Large intestine (tissue), 3 donors: ENCODE measurements around the gene LCN1. TPM values are rescaled to one million over a fixed set of nuclear protein-coding genes. Genes with fewer than 3 reads are reported as not detected.

Source experiments
- DNase-seq, 2 donors: peaks; one replicate each; pipeline versions ENCODE4 v3.0.0 to v3.0.0-alpha.2; 2013
- H3K27ac ChIP-seq: one replicate; pipeline ENCODE4 v1.5.1; 2013; ENCODE audit warnings: low read length
- H3K27me3 ChIP-seq: 2 replicates; pipeline ENCODE4 v1.6.1; 2013; ENCODE audit warnings: low read length; ENCODE audit not compliant: control insufficient read depth, insufficient read depth
- H3K36me3 ChIP-seq: 2 replicates; pipeline ENCODE4 v1.6.1; 2013; ENCODE audit warnings: low read length; ENCODE audit not compliant: control insufficient read depth, insufficient read depth
- H3K4me1 ChIP-seq: one replicate; pipeline ENCODE4 v1.6.1; 2013; ENCODE audit warnings: low read length; ENCODE audit not compliant: control insufficient read depth, insufficient read depth
- H3K4me3 ChIP-seq: one replicate; pipeline ENCODE4 v1.5.1; 2013; ENCODE audit warnings: low read length
- H3K9me3 ChIP-seq: one replicate; pipeline ENCODE4 v1.6.1; 2013; ENCODE audit warnings: mild to moderate bottlenecking, low read depth, low read length, moderate library complexity; ENCODE audit not compliant: control insufficient read depth
- WGBS: methylation state at CpG from one replicate; pipeline ENCODE4 v1.1.5; 2013; ENCODE audit warnings: low lambda C conversion rate; ENCODE audit not compliant: insufficient coverage; 5-methylcytosine and 5-hydroxymethylcytosine counted together
- polyA plus RNA-seq: library from polyadenylated mRNA; unstranded; fragments of 120-200 nt; gene quantifications from one replicate; pipeline ENCODE4 v1.2.1, GENCODE V29; 2013

The LCN1 gene
- polyA plus RNA-seq, 1 donor: 0.09 TPM

DNA sequence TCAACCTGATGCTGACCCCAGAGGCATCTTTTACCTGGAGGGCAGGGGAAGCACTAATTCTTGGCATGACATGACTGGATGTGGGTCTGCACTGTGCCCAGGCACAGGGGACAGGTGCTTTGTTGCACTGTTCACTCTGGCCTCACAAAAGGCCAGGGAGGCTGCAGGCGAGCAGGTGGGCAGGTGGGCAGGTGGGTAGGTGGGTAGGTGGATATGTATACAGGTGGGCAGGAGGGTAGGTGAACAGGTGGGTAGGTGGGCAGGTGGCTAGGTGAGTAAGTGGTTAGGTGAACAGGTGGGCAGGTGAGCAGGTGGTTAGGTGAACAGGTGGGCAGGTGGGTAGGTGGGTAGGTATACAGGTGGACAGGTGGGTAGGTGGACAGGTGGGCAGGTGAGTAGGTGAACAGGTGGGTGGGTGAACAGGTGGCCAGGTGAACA lies 41.8 kb downstream of the LCN1 start:
- Histone ChIP-seq H3K4me3 (no peak overlapping the region), H3K27ac (no peak overlapping the region), H3K27me3 (no peaks in the 10 kb centered on the region), H3K9me3 (peaks cover 9% of the 10 kb centered on the region), H3K4me1 (no peaks in the 10 kb centered on the region), H3K36me3 (no peaks in the 10 kb centered on the region)
- no peak for DNase-seq
- WGBS: no CpG with 5 or more reads among the region's 1 CpG

GRCh38 chr9:135563858-135564257 lies 42.6 kb downstream of the LCN1 start:
- Histone ChIP-seq H3K4me3 (no peak overlapping the region), H3K4me1 (no peaks in the 10 kb centered on the region), H3K27me3 (no peaks in the 10 kb centered on the region), H3K27ac (no peak overlapping the region), H3K36me3 (no peaks in the 10 kb centered on the region), H3K9me3 (peaks cover 9% of the 10 kb centered on the region)
- no peak for DNase-seq
- WGBS: 80% methylated on average over 1 of the region's 12 CpGs

- Histone ChIP-seq H3K27ac (no peak overlapping the region), H3K4me3 (no peak overlapping the region), H3K36me3 (no peaks in the 10 kb centered on the region), H3K9me3 (peaks cover 9% of the 10 kb centered on the region), H3K4me1 (no peaks in the 10 kb centered on the region), H3K27me3 (no peaks in the 10 kb centered on the region)
- WGBS: no CpG with 5 or more reads among the region's 9 CpGs
- DNase-seq: no peak
These were observed 43.9 kb downstream of the LCN1 start for GRCh38 chr9:135565141-135565628.

- DNase-seq: no peak
- no peaks in the 10 kb centered on the region for H3K4me1 ChIP-seq
- H3K27ac ChIP-seq: no peak overlapping the region
- H3K36me3 ChIP-seq: no peaks in the 10 kb centered on the region
- H3K27me3 ChIP-seq: no peaks in the 10 kb centered on the region
- no peak overlapping the region for H3K4me3 ChIP-seq
- H3K9me3 ChIP-seq: peaks cover 9% of the 10 kb centered on the region
- no CpG with 5 or more reads among the region's 8 CpGs for WGBS
These were observed 44.4 kb downstream of the LCN1 start for GRCh38 chr9:135565636-135566035.

DNA sequence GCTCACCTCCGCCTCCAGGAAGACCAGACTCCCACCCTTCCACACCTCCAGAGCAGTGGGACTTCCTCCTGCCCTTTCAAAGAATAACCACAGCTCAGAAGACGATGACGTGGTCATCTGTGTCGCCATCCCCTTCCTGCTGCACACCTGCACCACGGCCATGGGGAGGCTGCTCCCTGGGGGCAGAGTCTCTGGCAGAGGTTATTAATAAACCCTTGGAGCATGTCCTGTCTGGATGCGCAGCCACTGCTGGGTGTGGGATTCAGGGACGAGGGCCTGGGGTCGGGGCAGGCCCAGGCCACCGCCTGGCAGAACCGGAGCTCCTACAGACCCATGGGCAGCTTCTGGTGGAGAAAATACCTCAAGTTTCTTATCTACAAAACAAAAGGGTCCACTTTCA lies 45.3 kb downstream of the LCN1 start:
- no peaks in the 10 kb centered on the region for H3K4me1 ChIP-seq
- H3K9me3 ChIP-seq: peaks cover 6% of the 10 kb centered on the region
- no peak overlapping the region for H3K4me3 ChIP-seq
- no peaks in the 10 kb centered on the region for H3K36me3 ChIP-seq
- 100% methylated on average over 2 of the region's 10 CpGs for WGBS
- no peaks in the 10 kb centered on the region for H3K27me3 ChIP-seq
- no peak overlapping the region for H3K27ac ChIP-seq
- DNase-seq: no peak

GRCh38 chr9:135567311-135567710 lies 46.1 kb downstream of the LCN1 start:
- WGBS: no CpG with 5 or more reads among the region's 9 CpGs
- no peak for DNase-seq
- Histone ChIP-seq H3K4me1 (no peaks in the 10 kb centered on the region), H3K4me3 (no peak overlapping the region), H3K9me3 (no peaks in the 10 kb centered on the region), H3K27ac (no peak overlapping the region), H3K27me3 (no peaks in the 10 kb centered on the region), H3K36me3 (no peaks in the 10 kb centered on the region)

GRCh38 chr9:135568026-135568425 lies 46.8 kb downstream of the LCN1 start:
- H3K9me3 ChIP-seq: no peaks in the 10 kb centered on the region
- DNase-seq: no peak
- H3K4me1 ChIP-seq: no peaks in the 10 kb centered on the region
- H3K27me3 ChIP-seq: no peaks in the 10 kb centered on the region
- no peaks in the 10 kb centered on the region for H3K36me3 ChIP-seq
- no peak overlapping the region for H3K27ac ChIP-seq
- H3K4me3 ChIP-seq: no peak overlapping the region
- WGBS: no CpG with 5 or more reads among the region's 6 CpGs

DNA sequence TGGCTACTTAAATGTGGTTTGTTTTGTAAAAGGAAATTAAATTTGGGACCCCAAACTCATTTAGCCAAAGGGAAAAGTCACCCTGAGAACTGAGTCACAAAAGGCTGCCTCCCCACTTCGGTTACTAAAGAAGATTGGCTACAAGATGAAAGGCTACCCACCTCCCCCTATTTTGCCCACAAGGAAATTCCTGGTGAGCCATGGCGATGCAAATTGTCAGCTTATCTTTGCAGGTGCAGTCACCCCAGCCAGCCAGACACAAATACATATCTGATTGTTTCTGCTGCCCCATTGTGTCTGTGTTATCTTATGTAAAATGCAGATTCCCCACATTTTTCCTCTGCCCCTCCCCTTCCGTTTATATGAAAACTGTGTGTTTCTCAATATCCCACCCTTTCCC lies 49.2 kb downstream of the LCN1 start:
- no CpG with 5 or more reads among the region's 3 CpGs for WGBS
- H3K27ac ChIP-seq: no peak overlapping the region

GRCh38 chr9:135572233-135572632 lies 51.0 kb downstream of the LCN1 start:
- Histone ChIP-seq H3K36me3 (no peaks in the 10 kb centered on the region), H3K4me3 (no peak overlapping the region), H3K4me1 (no peaks in the 10 kb centered on the region), H3K27ac (no peak overlapping the region), H3K9me3 (no peaks in the 10 kb centered on the region), H3K27me3 (no peaks in the 10 kb centered on the region)
- 91% methylated on average over 1 of the region's 2 CpGs for WGBS
- no peak for DNase-seq

More for the DNA sequence above, 49.2 kb downstream of the LCN1 start:
- no peak overlapping the region for H3K4me3 ChIP-seq
- H3K27me3 ChIP-seq: no peaks in the 10 kb centered on the region
- no peaks in the 10 kb centered on the region for H3K9me3 ChIP-seq
- no peaks in the 10 kb centered on the region for H3K4me1 ChIP-seq
- DNase-seq: no peak
- no peaks in the 10 kb centered on the region for H3K36me3 ChIP-seq

- no peak overlapping the region for H3K4me3 ChIP-seq
- H3K27ac ChIP-seq: no peak overlapping the region
- no peaks in the 10 kb centered on the region for H3K27me3 ChIP-seq
- DNase-seq: no peak
- no peaks in the 10 kb centered on the region for H3K9me3 ChIP-seq
- 92% methylated on average over 1 of the region's 1 CpG for WGBS
- no peaks in the 10 kb centered on the region for H3K36me3 ChIP-seq
- no peaks in the 10 kb centered on the region for H3K4me1 ChIP-seq
These were observed 51.9 kb downstream of the LCN1 start for GRCh38 chr9:135573124-135573523.

DNA sequence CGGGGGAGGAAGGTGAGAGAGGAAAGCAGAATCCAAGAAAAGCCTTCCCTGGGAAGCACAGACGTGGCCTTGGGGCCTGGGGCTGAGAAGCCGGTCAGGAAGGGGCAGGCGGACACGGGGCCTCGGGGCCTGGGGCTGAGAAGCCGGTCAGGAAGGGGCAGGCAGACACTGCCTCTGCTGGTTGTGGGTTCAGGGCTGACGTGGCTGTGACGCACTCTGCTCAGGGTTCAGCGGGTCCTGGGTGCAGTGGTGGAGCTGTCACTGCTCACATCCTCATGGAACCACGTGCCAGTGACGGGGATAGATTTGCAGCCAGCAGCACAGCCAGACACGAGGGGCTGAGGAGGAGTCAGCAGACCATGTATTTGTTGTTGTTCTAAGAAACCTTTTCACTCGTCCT lies 53.1 kb downstream of the LCN1 start:
- H3K4me1 ChIP-seq: no peaks in the 10 kb centered on the region
- WGBS: 83% methylated on average over 1 of the region's 14 CpGs
- H3K36me3 ChIP-seq: no peaks in the 10 kb centered on the region
- H3K27me3 ChIP-seq: no peaks in the 10 kb centered on the region
- no peak for DNase-seq
- H3K4me3 ChIP-seq: no peak overlapping the region
- no peaks in the 10 kb centered on the region for H3K9me3 ChIP-seq
- H3K27ac ChIP-seq: no peak overlapping the region
